ENCODE measurements around the gene CNTN1.

The CNTN1 gene
- total RNA-seq, result 0 to 0.04 reads per million in 2 experiments

DNA sequence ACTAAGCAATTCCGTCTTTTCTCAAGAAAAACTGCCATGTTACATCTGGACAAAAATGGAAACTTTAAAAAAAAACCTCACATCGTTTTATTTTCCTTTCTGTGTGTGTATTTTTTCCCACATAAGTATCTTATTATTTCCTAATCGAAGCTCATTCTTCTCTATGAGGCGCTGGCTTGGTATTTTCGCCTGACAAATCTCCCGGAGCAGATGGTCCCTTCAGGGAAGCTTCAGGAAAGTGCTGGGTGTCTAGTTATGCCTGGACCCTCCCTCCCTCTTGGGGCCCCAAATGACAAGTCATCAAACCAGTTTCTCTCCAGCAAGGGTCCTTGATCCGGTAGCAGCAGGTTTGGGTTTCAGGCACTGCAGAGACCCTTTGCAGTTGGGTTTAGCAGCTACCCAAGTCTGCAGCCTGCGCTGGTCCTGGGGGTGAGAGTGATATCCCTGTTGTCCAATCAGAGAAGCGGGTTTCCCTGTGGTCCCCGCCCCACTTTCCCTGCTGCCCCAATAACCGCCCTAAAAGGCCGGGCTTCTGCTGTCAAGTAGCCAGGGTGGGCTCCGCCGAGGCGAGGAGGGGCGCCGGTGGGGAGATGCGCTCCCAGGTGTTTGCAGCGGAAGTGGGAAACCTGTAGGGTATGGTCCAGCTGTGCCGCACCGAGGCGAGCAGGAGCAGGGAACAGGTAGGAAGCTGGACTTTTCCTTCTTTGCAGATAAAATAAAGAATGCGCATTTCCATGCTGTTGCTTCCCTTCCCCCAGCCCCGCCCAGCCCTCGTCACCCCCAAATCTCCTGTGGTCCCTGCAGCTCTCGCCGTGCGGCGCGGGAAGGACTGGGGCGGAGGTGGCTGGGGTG is at the start of gene CNTN1:
Gene CNTN1 (plus strand): TSS at position 527 of the 852 bp plus-strand sequence.
- no peak for DNase-seq (ENCODE audit: low read depth)

DNA sequence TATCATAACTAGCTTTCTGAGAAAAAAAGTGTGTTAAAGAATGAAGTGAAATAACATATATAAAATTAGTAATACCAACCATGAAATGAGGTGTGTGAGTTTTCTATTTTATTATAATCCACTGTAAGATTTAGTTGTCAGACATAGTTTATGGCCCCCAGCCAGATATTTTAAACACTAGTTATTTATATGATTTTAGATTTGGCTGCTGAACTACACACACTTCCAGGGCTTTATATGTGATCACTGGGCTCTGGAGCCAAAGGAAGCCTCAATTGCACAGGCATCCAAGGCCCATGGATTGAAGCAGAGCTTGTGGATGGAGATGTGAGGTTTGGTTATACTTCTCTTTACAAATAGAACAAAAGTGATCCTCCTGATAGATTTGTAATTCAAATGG is 48.7 kb upstream of the CNTN1 start:
- DNase-seq (ENCODE audit: low read depth), result no peak

DNA sequence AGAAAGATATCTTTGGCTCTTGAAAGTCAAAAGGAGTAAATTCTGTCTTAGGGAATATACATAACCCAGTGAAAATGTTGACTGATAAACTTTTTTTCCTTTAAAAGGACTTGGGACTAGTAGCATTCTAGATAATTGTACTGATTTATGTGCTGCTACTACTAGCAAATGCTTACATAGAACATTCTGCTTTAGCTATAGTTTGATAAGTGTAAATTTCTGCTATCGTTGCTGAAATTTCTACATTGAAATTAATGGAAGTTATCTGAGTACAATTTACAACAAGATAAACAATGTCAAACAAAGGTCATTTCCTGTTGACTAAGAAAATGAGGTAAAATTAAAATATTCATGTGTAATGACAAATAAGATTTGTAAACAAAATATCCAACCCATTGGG is 48.3 kb upstream of the CNTN1 start:
- no peak for DNase-seq (ENCODE audit: low read depth)

DNA sequence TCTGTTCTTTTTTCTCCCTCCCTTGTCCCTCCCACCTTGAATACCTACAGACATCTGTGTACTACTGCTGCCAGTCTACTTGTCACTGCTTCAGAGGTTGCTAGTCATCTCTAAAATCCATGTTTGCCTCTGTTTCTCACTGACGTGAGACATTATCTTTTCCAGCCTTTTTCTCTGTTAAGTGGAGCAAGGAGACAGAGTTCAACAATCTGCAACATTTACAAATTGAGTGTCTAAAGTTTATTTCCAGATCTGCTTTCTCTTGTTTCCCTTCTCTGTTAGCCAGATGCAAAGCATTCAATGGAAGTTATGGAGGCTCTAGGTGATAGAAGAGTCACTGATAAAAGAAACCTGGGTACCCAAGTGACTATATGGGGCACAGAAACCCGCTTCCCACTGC is 47.5 kb upstream of the CNTN1 start:
- no peak for DNase-seq (ENCODE audit: low read depth)

DNA sequence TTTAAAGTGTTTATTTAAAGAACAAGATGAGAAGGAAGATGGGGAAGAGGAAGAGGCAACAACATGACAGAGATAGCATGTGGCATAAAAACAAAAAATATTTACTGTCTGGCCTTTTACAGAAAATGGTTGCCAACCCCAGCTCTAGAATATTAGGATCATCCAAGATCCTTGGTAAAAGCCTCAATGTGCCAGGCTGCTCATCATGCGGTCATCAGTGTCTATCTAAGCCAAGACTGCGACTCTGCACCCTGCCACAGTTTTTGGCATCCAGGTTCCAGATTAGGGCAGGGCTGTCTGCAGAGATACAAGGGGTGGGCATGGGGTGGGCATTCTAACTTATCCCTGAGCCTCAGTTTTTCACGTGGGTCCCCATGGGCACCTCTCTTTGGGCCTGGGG is 46.9 kb upstream of the CNTN1 start:
- no peak for DNase-seq (ENCODE audit: low read depth)

DNA sequence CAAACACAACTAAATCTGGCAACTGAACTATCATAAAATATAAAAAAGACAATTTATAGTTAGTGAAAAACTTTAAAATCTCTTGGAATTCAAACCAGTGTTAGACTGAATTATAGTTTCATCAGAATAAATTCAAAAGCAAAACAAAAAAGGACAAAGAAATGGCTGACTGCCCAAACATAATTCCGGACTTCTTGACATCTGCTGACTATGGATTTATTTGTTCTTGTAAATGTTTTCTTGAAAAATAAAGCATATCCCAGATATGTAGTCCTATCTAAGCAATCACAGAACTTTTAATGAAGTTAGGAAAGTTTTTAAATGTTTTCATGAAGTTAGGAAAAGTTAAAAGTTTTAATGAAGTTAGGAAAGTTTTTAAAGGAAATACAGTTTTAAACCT is 45.8 kb upstream of the CNTN1 start:
- no peak for DNase-seq (ENCODE audit: low read depth)

DNA sequence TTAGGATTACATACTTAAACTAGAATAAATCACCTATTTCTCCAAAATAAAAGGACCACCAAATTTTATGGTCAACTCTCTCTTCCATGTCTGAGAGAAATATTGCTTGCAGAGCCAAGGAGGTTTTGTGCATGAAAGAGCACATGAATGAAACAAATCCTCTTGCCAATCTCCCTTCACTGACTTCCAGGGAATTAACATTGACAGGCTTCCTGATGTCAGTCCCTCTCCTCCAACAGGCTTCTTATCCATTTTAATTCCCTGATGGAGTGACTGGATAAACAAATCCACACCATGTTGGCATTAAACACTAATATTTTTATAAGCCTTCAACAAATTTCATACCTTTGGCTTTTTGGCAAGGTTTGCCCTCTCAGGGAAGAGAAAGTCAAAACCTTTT is 45.3 kb upstream of the CNTN1 start:
- DNase-seq (ENCODE audit: low read depth), result no peak

DNA sequence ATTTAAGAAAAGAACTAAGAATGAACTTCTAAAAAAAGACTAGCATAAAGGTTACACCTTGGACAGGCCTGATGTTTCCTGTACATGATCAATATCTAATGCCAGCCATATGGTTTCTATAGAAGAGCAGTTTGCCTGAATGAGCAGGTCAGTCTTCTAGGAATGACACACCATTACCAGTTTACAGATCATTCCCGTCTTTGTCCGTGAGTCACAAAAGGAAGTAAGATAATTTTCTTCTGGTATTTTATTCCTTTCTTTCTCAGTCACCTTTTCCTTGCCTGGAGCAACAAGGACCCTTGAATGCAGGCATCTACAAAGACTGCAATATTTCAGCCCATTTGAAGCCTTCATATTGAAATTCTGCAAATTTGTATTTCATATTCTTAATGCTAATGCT is 44.6 kb upstream of the CNTN1 start:
- no peak for DNase-seq (ENCODE audit: low read depth)

DNA sequence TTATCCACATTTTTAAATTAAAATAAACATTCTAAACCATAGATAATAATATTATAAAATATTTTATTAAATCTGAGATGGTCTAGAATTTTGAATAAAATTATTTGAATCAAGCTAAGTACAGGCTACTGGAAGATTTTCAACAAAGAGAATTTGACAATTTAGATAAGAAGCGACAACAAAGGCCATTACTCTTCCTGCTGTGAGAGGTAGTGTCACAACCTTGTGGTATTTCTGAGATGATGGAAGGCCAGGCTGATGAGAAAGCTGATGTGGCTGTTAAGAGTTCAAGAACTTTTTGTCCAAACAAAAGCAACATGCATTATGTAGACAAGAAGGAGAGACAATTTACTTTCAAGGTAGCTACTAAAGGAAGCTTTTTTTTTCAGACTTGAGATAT is 43.7 kb upstream of the CNTN1 start:
- DNase-seq (ENCODE audit: low read depth), result no peak

DNA sequence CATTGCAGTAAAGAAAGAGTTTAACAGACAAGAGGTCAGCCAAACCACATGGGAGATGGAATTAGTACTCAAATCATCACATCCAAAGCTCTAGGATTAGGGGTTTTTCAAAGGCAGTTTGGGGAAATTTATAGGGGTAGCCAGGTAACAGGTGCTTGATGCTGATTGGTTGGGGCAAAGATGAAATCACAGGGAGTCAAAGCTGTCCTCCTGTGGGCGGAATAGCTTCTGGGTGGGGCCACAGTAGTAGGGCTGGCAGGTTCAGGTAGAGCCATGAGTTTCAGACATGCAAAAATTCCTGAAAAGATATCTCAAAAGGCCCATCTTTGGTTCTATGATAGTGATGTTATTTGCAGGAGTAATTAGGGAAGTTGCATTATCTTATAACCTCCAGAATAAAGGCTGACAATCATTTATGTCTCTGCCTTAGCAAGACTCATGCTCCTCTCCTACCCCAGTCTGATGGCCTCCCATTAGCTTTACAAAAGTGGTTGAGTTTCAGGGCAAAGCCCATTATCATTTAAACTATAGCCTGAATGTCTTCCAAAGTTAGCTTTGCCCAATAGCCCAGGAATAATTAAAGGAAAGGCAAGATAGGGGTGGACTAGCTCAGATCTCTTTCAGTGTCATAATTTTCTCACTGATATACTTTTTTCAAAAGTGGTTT is 42.1 kb upstream of the CNTN1 start:
- no peak for DNase-seq (ENCODE audit: low read depth)

DNA sequence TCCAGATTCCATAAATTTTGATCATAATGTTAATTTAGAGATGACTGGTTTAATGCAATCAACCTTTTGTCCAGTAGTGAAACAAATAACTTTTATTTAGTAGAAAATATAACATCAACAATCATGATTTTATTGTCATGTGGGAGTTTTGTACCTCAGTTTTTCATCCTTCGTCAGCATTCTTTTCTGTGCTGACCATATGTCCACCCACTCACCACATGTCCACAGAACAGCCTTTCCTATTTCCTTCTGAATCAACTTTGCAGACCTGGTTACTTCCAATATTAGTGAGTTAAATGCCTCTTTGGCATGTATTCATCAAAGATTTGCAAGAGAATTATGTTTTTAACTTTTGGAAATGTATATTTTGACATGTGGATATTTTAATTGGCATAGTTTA is 36.8 kb upstream of the CNTN1 start:
- no peak for DNase-seq (ENCODE audit: low read depth)

DNA sequence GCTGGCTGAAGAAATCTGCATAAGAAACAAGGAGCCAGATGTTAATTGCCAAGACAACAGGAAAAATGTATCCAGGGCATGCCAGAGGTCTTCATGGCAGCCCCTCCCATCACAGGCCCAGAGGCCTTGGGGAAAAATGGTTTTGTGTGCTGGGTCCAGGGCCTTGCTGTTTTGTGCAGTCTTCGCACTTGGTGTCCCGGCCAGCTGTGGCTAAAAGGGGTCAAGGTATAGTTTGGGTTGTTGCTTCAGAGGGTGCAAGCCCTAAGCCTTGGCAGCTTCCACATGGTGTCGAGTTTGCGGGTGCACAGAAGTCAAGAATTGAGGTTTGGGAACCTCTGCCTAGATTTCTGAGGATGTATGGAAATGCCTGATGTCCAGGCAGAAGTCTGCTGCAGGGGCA is 29.9 kb upstream of the CNTN1 start:
- no peak for DNase-seq (ENCODE audit: low read depth)

DNA sequence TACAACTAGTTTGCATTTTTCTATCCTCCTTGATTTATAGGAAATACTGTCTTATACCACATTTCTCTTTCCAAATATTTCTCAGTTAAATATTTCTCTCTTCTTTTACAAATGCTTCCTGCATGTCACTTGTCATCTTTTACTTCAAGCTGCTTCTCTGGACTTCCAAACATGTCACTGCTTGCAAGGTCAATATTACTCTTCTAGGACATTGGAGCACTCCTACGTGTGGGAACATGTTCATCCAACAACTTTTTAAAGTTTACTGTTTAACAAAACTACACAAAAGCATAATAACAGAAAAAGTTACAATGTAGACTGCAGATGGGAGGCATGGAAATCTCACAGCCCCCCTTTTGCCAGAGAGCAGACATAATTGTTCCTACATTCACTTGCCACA is 28.5 kb upstream of the CNTN1 start:
- DNase-seq (ENCODE audit: low read depth), result no peak

DNA sequence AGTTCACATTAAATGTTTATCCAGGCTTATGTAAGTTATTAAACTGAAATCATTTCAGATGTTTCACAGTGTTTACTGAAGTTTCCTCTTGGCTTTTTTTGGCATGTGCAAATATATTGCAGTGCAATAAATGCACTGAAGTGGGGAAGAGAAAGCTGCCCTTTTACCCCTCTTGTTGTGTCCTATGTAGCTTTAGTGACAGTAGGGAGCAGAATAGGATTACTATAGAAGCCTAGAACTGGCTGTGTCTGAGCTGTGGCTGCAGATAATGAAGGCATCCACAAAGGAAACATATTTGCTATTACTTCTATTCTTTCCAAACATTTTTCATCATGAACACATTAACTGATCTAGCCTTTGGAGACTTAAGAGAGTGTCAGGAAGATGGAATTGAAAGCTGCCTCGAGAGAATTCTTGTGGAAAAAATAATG is 24.1 kb upstream of the CNTN1 start:
- no peak for DNase-seq (ENCODE audit: low read depth)

DNA sequence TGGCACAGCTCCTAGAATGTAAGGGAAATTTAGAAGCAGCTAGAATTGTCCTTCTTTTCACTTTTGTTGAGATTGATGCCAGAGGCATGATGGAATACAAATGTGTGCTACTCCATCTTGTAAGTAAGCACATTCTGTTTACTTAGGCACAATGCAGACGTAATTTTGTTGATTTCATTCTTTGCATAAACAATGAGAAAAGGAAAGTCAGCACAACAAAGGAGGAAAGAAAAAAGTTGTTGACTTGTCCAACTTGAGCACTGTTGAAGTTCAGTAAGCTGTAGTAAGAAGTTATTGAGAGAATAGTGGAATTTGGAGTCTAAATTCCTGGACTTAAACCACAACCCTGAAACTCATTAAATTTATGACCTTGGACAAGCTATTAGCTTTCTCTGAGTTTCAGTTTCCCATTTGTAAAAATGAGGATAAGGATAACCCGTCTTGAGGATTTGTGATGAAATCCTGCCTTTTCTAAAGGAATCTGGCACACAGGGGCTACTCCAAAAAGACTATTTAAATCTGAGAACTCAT is 19.4 kb upstream of the CNTN1 start:
- no peak for DNase-seq (ENCODE audit: low read depth)

DNA sequence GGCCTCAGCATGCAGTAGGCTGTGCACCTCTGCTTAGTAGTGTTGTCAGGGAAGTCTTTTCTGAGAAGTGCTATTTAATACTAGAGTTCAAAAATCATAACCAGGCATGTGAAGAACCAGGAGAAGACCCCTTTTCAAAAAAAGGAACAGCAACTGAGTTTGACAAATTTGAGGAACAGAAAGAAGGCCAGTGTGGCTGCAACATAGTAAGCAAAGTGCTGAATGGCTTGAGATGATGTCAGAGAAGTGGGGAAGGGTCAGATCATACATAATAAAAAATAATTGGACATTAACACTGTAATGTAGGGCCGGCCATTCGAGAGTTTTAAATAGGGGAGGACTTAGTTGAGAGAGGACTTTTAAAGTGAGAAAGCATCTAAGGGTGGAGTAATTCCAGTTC is 11.1 kb upstream of the CNTN1 start:
- DNase-seq (ENCODE audit: low read depth), result no peak

DNA sequence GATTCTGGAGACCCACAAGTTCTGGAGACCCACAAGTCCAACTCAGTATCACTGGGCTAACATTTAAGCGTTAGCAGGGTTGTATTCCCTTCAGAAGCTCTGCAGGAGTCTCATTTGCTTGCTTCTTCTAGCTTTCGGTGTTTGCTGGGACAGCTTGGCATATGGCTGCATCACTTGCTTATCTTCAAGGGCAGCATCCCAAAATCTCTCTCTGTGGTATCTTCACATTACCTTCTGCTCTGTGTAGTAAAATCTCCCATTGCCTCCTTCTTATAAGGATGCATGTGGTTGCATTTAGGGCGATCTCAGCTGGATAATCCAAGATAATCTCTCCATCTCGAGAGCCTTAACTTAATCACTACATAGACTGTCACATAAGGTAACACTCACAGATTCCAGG is 7.3 kb upstream of the CNTN1 start:
- no peak for DNase-seq (ENCODE audit: low read depth)

DNA sequence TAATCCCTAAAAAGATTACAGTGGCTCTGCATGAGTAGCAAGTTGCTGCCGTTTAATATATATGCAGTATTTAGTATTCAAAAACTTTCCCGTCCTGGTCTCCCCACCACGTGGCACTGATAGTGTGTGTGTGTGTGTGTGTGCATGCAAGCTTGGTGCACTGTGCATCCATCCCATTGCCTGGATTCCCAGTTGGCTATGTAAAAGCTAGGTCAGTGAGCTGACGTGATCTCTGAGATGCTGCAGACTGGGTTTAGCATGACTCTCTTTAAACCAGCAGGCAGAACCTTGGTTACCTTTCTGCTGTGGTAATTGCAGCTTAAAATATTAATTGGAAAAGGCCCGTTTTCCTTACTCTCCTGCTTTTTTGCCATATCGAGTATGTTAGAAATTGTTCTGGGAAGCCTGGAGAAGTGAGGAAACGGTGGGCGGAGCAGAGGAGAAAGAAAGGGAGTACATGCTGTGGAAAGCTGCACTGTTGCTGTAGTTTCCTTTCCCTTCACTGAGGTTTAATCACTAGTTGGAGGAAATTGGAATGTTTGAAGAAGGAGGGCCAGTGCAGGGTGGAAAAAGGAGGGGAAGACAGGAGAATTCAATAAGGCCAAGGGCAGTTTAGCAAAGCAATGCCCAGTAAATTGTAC is 4.0 kb upstream of the CNTN1 start:
- no peak for DNase-seq (ENCODE audit: low read depth)

DNA sequence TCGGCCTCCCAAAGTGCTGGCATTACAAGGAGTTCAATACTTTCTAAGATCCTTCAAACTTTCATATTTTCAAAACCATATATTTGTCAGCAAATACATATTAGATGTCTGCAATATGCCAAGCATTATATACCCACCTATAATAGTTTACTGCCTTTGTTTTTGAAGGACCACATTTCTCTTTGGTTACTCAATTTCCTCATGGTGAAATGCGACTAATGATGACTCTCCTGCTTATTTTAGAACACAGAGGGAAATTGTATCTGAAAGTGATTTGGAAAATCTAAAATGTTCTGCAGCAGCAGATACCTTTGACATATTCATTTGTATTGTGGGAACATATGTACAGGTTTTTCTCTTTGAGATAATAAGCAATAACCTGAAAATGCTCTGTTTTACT is 2.7 kb upstream of the CNTN1 start:
- no peak for DNase-seq (ENCODE audit: low read depth)

DNA sequence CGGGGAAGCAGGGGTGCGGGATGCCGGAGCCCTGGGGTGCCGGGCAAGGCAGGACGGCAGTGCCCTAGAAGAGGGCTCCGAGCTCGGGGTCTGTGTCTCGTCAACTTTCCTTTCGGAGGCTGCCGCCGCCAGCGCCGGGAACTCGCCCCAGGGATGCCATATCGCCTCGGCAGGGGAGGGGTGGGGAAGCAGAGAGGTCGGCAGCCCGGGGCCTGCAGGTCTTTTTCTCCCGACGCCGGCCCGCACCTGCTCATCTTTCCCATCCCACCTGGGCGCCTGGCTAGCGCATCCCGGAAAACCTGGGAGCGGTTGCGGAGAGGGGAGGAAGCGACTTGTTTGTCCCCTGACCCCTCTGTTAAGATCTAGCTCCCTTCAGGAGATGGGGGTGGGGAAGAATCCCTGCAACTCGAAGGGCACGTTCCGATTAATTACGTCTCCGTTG is 547 bp downstream of the CNTN1 start:
- DNase-seq (ENCODE audit: low read depth), result no peak

DNA sequence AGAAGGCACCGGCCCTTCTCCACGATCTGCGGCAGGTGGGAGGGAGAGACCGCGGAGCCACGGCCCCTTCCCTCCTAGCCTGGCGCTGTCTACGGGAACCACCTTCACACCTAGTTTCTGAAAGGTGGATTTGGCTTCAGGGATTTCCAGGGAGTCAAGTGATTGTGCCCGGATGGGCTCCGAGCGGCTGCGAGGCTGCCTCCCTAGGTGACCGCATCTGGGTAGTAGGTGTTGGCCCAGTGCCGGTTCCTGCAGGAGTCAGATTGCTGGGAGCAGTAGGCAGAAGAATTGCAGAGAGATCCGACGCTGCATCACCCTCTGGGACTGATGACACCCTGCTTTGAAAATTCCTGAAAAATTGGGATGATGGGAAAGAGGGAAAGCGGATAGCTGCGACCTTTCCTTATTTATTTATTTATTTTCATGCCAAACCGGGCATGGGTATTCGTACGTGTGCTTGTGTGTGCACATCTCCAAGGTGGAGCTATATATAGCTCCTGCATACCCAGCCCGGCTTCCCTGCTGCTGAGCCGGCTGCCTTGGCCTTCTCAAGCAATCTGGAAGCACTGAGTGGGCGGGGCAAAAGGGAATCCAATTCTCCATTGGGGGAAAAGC is 1.1 kb downstream of the CNTN1 start:
- DNase-seq (ENCODE audit: low read depth), result no peak

DNA sequence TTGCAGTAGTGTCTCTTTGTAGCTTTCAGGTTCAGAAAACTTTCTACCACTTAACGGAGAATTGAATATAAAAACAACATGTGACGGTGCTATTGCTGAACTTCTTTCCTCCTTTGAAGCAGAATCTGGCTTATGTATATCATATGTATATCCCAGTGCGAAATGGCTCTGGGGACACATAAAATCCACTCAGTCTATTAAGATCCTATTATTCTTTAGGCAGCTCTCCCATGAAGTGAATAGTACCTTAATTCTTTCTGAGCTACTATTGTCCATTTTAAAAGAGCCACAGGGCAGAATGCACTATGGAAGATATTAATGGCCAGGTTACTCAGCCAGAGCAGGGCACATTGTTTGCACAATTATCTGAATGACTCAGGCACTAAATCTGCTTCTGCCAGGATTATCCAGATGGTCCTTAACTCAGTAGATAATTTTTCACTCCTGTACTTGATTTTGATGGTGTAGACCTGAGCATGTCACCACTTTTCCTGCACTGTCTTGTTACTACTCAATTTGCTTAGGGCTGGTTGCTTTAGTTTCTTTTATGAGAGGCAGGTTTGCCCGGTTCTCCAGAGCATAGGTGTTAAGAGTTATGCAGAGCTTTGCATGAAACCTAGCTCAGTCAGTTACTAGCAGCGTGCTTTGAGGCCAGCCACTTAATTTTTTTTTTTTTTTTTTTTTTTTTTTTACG is 5.5 kb downstream of the CNTN1 start:
- no peak for DNase-seq (ENCODE audit: low read depth)
